HT1080 (cell line): ENCODE measurements around the gene SMIM7. TPM values are rescaled to one million over a fixed set of nuclear protein-coding genes. Genes with fewer than 3 reads are reported as not detected.
"Not testable (repeated sequence)": the region's sequence is repeated elsewhere in the genome, so short reads cannot be mapped to it uniquely, and the experiment has no call there.

Experiments
- DNase-seq: peaks from one replicate; pipeline ENCODE4 v3.0.0-alpha.2; 2015; ENCODE audit warnings: low read depth
- total RNA-seq: library from RNA; depleted of rRNA; stranded (reverse); fragments of >200 nt; shearing (Covaris generic); gene quantifications from 2 replicates; pipeline ENCODE4 v1.2.3, GENCODE V29; 2014

Gene SMIM7
- total RNA-seq, 1 experiment from 2014 or later: 89.7 TPM

GRCh38 chr19:16655727-16656126 lies 4.2 kb downstream of the SMIM7 start:
- no peak for DNase-seq

- DNase-seq: no peak
Measured at GRCh38 chr19:16654627-16655026, 5.3 kb downstream of the SMIM7 start.

- peak; percentile 16 for DNase-seq
Measured at GRCh38 chr19:16654140-16654539, 5.8 kb downstream of the SMIM7 start.

GRCh38 chr19:16652854-16653253 lies 7.1 kb downstream of the SMIM7 start:
- no peak for DNase-seq

GRCh38 chr19:16651421-16652188 lies 8.3 kb downstream of the SMIM7 start:
- not testable (repeated sequence) for DNase-seq

- DNase-seq: no peak
Measured at GRCh38 chr19:16650821-16651220, 9.1 kb downstream of the SMIM7 start.

GRCh38 chr19:16649734-16650133 lies 10.2 kb downstream of the SMIM7 start:
- no peak for DNase-seq

GRCh38 chr19:16645140-16645539 lies 14.8 kb downstream of the SMIM7 start:
- DNase-seq: no peak

- no peak for DNase-seq
Measured at GRCh38 chr19:16641695-16642094, 18.2 kb downstream of the SMIM7 start.

- DNase-seq: no peak
Measured at GRCh38 chr19:16640951-16641350, 19.0 kb downstream of the SMIM7 start.

- DNase-seq: no peak
Measured at GRCh38 chr19:16638666-16639065, 21.3 kb downstream of the SMIM7 start.

GRCh38 chr19:16637535-16637934 lies 22.4 kb downstream of the SMIM7 start:
- DNase-seq: no peak

GRCh38 chr19:16631465-16631864 lies 28.5 kb downstream of the SMIM7 start:
- no peak for DNase-seq

GRCh38 chr19:16628984-16629691 lies 30.8 kb downstream of the SMIM7 start:
- peak; percentile 14 for DNase-seq

GRCh38 chr19:16628183-16628983 lies 31.6 kb downstream of the SMIM7 start, which contains the start of gene MED26:
Gene MED26, minus strand, starts transcription at chr19:16628204. Its CDS starts 261 bp downstream, at chr19:16627943.
- peak; percentile 88 for DNase-seq

- DNase-seq: no peak
Measured at GRCh38 chr19:16627928-16628182, 32.1 kb downstream of the SMIM7 start.

GRCh38 chr19:16627193-16627927 lies 32.6 kb downstream of the SMIM7 start:
- no peak for DNase-seq

- no peak for DNase-seq
Measured at GRCh38 chr19:16626796-16627192, 33.1 kb downstream of the SMIM7 start.

- DNase-seq: no peak
Measured at GRCh38 chr19:16625163-16625958, 34.6 kb downstream of the SMIM7 start.

- no peak for DNase-seq
Measured at GRCh38 chr19:16624236-16624635, 35.7 kb downstream of the SMIM7 start.

GRCh38 chr19:16623576-16623975 lies 36.4 kb downstream of the SMIM7 start:
- no peak for DNase-seq
